Right atrium auricular region (tissue), 2 donors: Measurements from ENCODE around the gene CSMD2. TPM values are rescaled to one million over a fixed set of nuclear protein-coding genes. Genes with fewer than 3 reads are reported as not detected.

Source experiments
- DNase-seq: peaks from one replicate; pipeline ENCODE4 v3.0.0-alpha.2; 2019; ENCODE audit warnings: low spot score
- H3K27ac ChIP-seq, 2 donors: fragments of 200-600 bp; sonication (generic); 1 replicate in 1 of 2; 2 replicates in 1 of 2; pipeline ENCODE4 v1.5.1; 2016 to 2019
- H3K27me3 ChIP-seq, 2 donors: fragments of 200-600 bp; sonication (generic); one replicate each; pipeline versions ENCODE4 v1.5.1 to v1.6.0; 2017 to 2019
- H3K36me3 ChIP-seq: fragments of 200-600 bp; sonication (generic); one replicate; pipeline ENCODE4 v1.5.1; 2016
- H3K4me1 ChIP-seq, 2 donors: fragments of 200-600 bp; sonication (generic); one replicate each; pipeline versions ENCODE4 v1.5.1 to v1.6.0; 2017 to 2019
- H3K4me3 ChIP-seq, 2 donors: fragments of 200-600 bp; sonication (generic); 1 replicate in 1 of 2; 2 replicates in 1 of 2; pipeline ENCODE4 v1.5.1; 2017 to 2019; ENCODE audit warnings: mild to moderate bottlenecking in 1 of 2, moderate library complexity in 1 of 2
- H3K9me3 ChIP-seq, 2 donors: fragments of 200-600 bp; sonication (generic); one replicate each; pipeline ENCODE4 v1.5.1; 2019
- CTCF ChIP-seq, 2 donors: fragments of 200-600 bp; sonication (generic); IDR thresholded peaks; one replicate each; pipeline ENCODE4 v1.5.1; 2019; ENCODE audit warnings: antibody characterized with exemption in 2 of 2
- total RNA-seq, 2 donors: library from RNA; depleted of rRNA; stranded (reverse); fragments of >200 nt; gene quantifications; one replicate each; pipeline ENCODE4 v1.1.0, GENCODE V29; 2016

Gene CSMD2
- total RNA-seq, 2 donors from 2014 or later: 0.39 to 0.44 TPM

DNA sequence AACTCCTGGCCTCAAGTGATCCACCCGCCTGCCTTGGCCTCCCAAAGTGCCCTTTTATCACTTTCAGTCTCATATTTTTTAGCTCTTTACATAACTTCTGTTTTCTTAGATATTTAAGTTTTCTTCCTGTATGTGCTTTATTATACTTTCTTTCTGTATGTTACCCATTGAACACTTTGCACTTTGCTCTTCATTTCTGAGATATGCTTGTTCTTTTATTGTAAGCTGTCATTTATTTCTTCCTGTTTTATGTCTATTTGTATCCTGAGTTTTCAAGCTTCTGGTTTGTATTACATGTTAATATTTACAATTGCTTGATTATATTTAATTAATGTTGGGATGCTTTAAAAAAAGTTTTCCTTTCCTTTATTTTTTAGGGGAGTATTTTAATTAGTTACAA, 656.9 kb downstream of the CSMD2 start:
- Histone ChIP-seq H3K4me3 (no peak overlapping the region), H3K27ac (no peak overlapping the region), H3K4me1 (no peaks in the 10 kb centered on the region), H3K27me3 (no peaks in the 10 kb centered on the region), H3K9me3 (no peaks in the 10 kb centered on the region), H3K36me3 (no peaks in the 10 kb centered on the region)
- no peak for DNase-seq
- no peak for TF ChIP-seq CTCF (IDR thresholded peaks at IDR 0.05)

DNA sequence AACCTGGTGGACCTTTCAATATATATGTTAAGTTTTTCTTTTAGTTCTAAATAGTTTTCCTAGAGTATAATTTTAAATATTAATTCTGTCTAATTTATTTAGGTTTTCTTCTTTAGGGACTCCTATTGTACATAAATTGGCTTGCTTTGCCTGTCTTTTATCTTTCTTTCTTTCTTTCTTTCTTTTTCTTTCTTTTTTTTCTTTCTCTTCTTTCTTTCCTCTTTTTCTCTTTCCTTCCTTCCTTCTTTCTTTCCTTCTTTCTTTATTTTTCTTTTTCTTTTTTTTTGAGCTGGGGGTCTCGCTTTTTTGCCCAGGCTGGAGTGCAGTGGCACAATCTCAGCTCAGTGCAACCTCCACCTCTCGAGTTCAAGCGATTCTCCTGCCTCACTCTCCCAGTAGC, 657.4 kb downstream of the CSMD2 start:
- Histone ChIP-seq H3K27me3 (no peaks in the 10 kb centered on the region), H3K9me3 (no peaks in the 10 kb centered on the region), H3K4me1 (no peaks in the 10 kb centered on the region), H3K4me3 (no peak overlapping the region), H3K36me3 (no peaks in the 10 kb centered on the region), H3K27ac (no peak overlapping the region)
- TF ChIP-seq CTCF (IDR thresholded peaks at IDR 0.05): no peak
- no peak for DNase-seq

DNA sequence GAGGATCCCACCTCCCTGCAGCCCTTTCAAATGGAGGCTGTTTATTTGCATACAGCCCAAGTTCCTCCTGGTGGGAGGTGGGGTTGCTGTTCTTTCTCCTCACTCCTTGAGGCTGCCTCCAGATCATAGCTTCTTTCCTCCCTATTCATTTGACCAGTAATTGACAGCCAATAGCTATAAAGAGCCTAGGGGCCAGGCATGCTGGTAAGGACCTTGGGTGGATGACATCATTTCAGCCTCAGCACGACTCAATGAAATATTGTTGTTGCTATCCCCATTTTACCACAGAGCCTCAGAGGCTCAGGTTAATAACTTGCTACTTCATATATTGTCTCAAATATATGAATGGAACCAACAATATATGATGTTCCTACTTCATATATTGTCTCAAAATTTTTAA, 661.5 kb downstream of the CSMD2 start:
- no peaks in the 10 kb centered on the region for H3K4me1 ChIP-seq
- no peaks in the 10 kb centered on the region for H3K27me3 ChIP-seq
- DNase-seq: no peak
- no peaks in the 10 kb centered on the region for H3K9me3 ChIP-seq
- H3K4me3 ChIP-seq: no peak overlapping the region
- no peak for TF ChIP-seq CTCF (IDR thresholded peaks at IDR 0.05)
- H3K36me3 ChIP-seq: no peaks in the 10 kb centered on the region
- H3K27ac ChIP-seq: no peak overlapping the region

- TF ChIP-seq CTCF (IDR thresholded peaks at IDR 0.05): no peak
- no peak overlapping the region for H3K4me3 ChIP-seq
- no peak for DNase-seq
- no peak overlapping the region for H3K27ac ChIP-seq
- no peaks in the 10 kb centered on the region for H3K4me1 ChIP-seq
- H3K36me3 ChIP-seq: no peaks in the 10 kb centered on the region
- H3K27me3 ChIP-seq: no peaks in the 10 kb centered on the region
- no peaks in the 10 kb centered on the region for H3K9me3 ChIP-seq
These were observed 662.3 kb downstream of the CSMD2 start for GRCh38 chr1:33502726-33503125.

DNA sequence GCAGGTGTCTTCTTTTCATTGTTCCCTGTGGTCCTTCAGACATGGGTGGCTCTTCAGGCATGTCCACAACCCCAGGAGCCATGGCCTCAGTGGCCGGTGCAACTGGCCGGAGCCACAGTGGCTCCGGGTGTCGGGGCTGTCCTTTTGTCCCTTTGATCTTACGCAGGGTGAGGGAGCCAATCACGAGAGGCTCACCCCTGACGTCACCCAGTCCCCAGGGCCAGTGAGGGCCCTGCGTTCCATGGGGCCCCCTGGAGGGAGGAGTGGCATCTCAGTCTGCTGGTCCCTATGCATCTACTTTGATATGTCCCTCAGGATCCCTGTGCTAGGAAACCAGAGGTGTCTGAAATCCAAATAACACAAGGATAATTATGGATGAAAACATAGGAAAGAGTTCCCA, 663.3 kb downstream of the CSMD2 start:
- H3K27ac ChIP-seq: no peak overlapping the region
- no peak for DNase-seq
- H3K4me3 ChIP-seq: no peak overlapping the region
- H3K9me3 ChIP-seq: peaks cover 0 to 5% of the 10 kb centered on the region in 2 donors
- H3K36me3 ChIP-seq: no peaks in the 10 kb centered on the region
- TF ChIP-seq CTCF (IDR thresholded peaks at IDR 0.05): no peak
- no peaks in the 10 kb centered on the region for H3K27me3 ChIP-seq
- no peaks in the 10 kb centered on the region for H3K4me1 ChIP-seq

GRCh38 chr1:33501309-33501708, 663.7 kb downstream of the CSMD2 start:
- no peaks in the 10 kb centered on the region for H3K27me3 ChIP-seq
- no peak for DNase-seq
- H3K9me3 ChIP-seq: peaks cover 0 to 10% of the 10 kb centered on the region in 2 donors
- TF ChIP-seq CTCF (IDR thresholded peaks at IDR 0.05): no peak
- no peaks in the 10 kb centered on the region for H3K36me3 ChIP-seq
- H3K27ac ChIP-seq: no peak overlapping the region
- no peaks in the 10 kb centered on the region for H3K4me1 ChIP-seq
- H3K4me3 ChIP-seq: no peak overlapping the region
